GM23338 (cell line): Measurements from ENCODE around the gene DNM1L. TPM values are rescaled to one million over a fixed set of nuclear protein-coding genes. Genes with fewer than 3 reads are reported as not detected.

Experiments
- ATAC-seq: fragments of 200-7000 bp; cut with Tn5 transposase; 3 replicates; pipeline ENCODE4 v1.9.1; 2020
- DNase-seq: peaks from one replicate; pipeline ENCODE4 v3.0.0-alpha.2; 2015; ENCODE audit warnings: low spot score
- H2AFZ ChIP-seq: fragments of 200-600 bp; sonication (generic); 2 replicates; pipeline ENCODE4 v1.8.0; 2016; ENCODE audit warnings: antibody characterized with exemption, mild to moderate bottlenecking, moderate library complexity
- H3F3A ChIP-seq: fragments of 200-600 bp; sonication (generic); replicated peaks from 2 replicates; pipeline ENCODE4 v1.8.0; 2017; ENCODE audit warnings: antibody characterized with exemption, mixed run types, low read depth
- H3K27ac ChIP-seq: fragments of 200-600 bp; sonication (generic); 2 replicates; pipeline ENCODE4 v1.6.1; 2016; ENCODE audit warnings: low read depth
- H3K27me3 ChIP-seq: fragments of 200-600 bp; sonication (generic); 2 replicates; pipeline ENCODE4 v1.8.0; 2016; ENCODE audit warnings: mild to moderate bottlenecking, mixed run types, moderate library complexity; ENCODE audit not compliant: insufficient read depth
- H3K36me3 ChIP-seq: fragments of 200-600 bp; sonication (generic); 2 replicates; pipeline ENCODE4 v1.8.0; 2016; ENCODE audit warnings: mild to moderate bottlenecking; ENCODE audit not compliant: insufficient read depth
- H3K4me1 ChIP-seq: fragments of 200-600 bp; sonication (generic); 2 replicates; pipeline ENCODE4 v1.8.0; 2016; ENCODE audit warnings: mild to moderate bottlenecking, moderate library complexity; ENCODE audit not compliant: insufficient read depth
- H3K4me2 ChIP-seq: fragments of 200-600 bp; sonication (generic); 2 replicates; pipeline ENCODE4 v1.7.1; 2017; ENCODE audit warnings: mixed run types
- H3K4me3 ChIP-seq: fragments of 200-600 bp; sonication (generic); 2 replicates; pipeline ENCODE4 v1.6.1; 2016; ENCODE audit warnings: mixed run types
- H3K79me2 ChIP-seq: fragments of 200-600 bp; sonication (generic); replicated peaks from 2 replicates; pipeline ENCODE4 v1.8.0; 2017; ENCODE audit warnings: mild to moderate bottlenecking; ENCODE audit not compliant: insufficient read depth
- H3K9me2 ChIP-seq: fragments of 200-600 bp; sonication (generic); 2 replicates; pipeline ENCODE4 v1.8.0; 2017; ENCODE audit not compliant: insufficient read depth
- H4K20me1 ChIP-seq: fragments of 200-600 bp; sonication (generic); replicated peaks from 2 replicates; pipeline ENCODE4 v1.8.0; 2017; ENCODE audit warnings: mild to moderate bottlenecking; ENCODE audit not compliant: insufficient read depth
- H3K27ac Mint-ChIP-seq: 2 replicates; pipeline ENCODE4 v1.8.0; 2020; ENCODE audit warnings: inconsistent platforms, mild to moderate bottlenecking, moderate library complexity, mixed read lengths
- H3K27me3 Mint-ChIP-seq: 3 replicates; pipeline ENCODE4 v1.8.0; 2022; ENCODE audit warnings: low read depth, mild to moderate bottlenecking, moderate library complexity, mixed read lengths, inconsistent platforms; ENCODE audit not compliant: insufficient read depth, poor library complexity
- H3K36me3 Mint-ChIP-seq: 3 replicates; pipeline ENCODE4 v1.8.0; 2021; ENCODE audit warnings: low read depth, mild to moderate bottlenecking, inconsistent platforms, moderate library complexity, mixed read lengths
- H3K4me1 Mint-ChIP-seq: 3 replicates; pipeline ENCODE4 v1.8.0; 2020; ENCODE audit warnings: mild to moderate bottlenecking, inconsistent platforms, mixed read lengths
- H3K4me3 Mint-ChIP-seq: 3 replicates; pipeline ENCODE4 v1.8.0; 2021; ENCODE audit warnings: moderate library complexity, mild to moderate bottlenecking, inconsistent platforms, mixed read lengths
- H3K9me3 Mint-ChIP-seq: 3 replicates; pipeline ENCODE4 v1.8.0; 2020; ENCODE audit warnings: moderate library complexity, mild to moderate bottlenecking, inconsistent platforms, mixed read lengths
- CREB1 ChIP-seq: fragments of 250-450 bp; sonication (Bioruptor Pico); IDR thresholded peaks from 2 replicates; pipeline ENCODE4 v1.5.0; 2020; ENCODE audit warnings: low read depth, mild to moderate bottlenecking, moderate library complexity
- CTCF ChIP-seq, 2 experiments: fragments of 200-600 bp in 1 of 2; sonication (generic) in 1 of 2; conservative IDR thresholded peaks; 2 replicates each; pipeline versions ENCODE4 v1.5.1 to v1.6.1; 2016 to 2017; ENCODE audit warnings: antibody characterized with exemption in 2 of 2, low read depth in 2 of 2, mild to moderate bottlenecking in 2 of 2, moderate library complexity in 1 of 2
- ETS1 ChIP-seq: IDR thresholded peaks from 2 replicates; pipeline ENCODE4 v1.6.1; 2016; ENCODE audit warnings: antibody characterized with exemption
- EZH2 ChIP-seq: fragments of 200-600 bp; sonication (generic); IDR thresholded peaks from one replicate; pipeline ENCODE4 v1.8.0; 2017; ENCODE audit warnings: antibody characterized with exemption, mild to moderate bottlenecking, low read depth; ENCODE audit not compliant: unreplicated experiment
- EZH2phosphoT487 ChIP-seq: fragments of 200-600 bp; sonication (generic); IDR thresholded peaks from one replicate; pipeline ENCODE4 v1.8.1; 2018; ENCODE audit warnings: antibody characterized with exemption; ENCODE audit not compliant: unreplicated experiment
- JUNB ChIP-seq: IDR thresholded peaks from one replicate; pipeline ENCODE4 v1.6.1; 2016; ENCODE audit warnings: antibody characterized with exemption; ENCODE audit not compliant: unreplicated experiment
- NANOG ChIP-seq: IDR thresholded peaks from 2 replicates; pipeline ENCODE4 v1.6.1; 2016; ENCODE audit warnings: antibody characterized with exemption, borderline replicate concordance
- POLR2AphosphoS5 ChIP-seq: IDR thresholded peaks from 2 replicates; pipeline ENCODE4 v1.6.1; 2016; ENCODE audit warnings: antibody characterized with exemption, low read depth
- REST ChIP-seq: IDR thresholded peaks from one replicate; pipeline ENCODE4 v1.6.1; 2018; ENCODE audit warnings: antibody characterized with exemption; ENCODE audit not compliant: unreplicated experiment
- STAT1 ChIP-seq: IDR thresholded peaks from one replicate; pipeline ENCODE4 v1.6.1; 2016; ENCODE audit warnings: antibody characterized with exemption; ENCODE audit not compliant: unreplicated experiment
- ZNF114 ChIP-seq: fragments of 250-450 bp; sonication (Bioruptor Pico); IDR thresholded peaks from 2 replicates; pipeline ENCODE4 v1.5.0; 2020; ENCODE audit warnings: mild to moderate bottlenecking, moderate library complexity
- ZNF331 ChIP-seq: fragments of 250-450 bp; sonication (Bioruptor Pico); IDR thresholded peaks from 2 replicates; pipeline ENCODE4 v1.5.0; 2020; ENCODE audit warnings: low read depth, mild to moderate bottlenecking, moderate library complexity
- ZNF462 ChIP-seq: fragments of 250-450 bp; sonication (Bioruptor Pico); IDR thresholded peaks from 2 replicates; pipeline ENCODE4 v1.5.0; 2020; ENCODE audit warnings: mild to moderate bottlenecking, moderate library complexity
- polyA plus RNA-seq: library from polyadenylated mRNA; unstranded; fragments of >200 nt; fragmentation: Nextera tagmentation; extraction: Ambion mirVana; gene quantifications from 2 replicates; pipeline ENCODE4 v1.2.1, GENCODE V29; 2016
- total RNA-seq: library from RNA; depleted of rRNA; stranded (reverse); fragments of >200 nt; shearing (Covaris generic); gene quantifications from 2 replicates; pipeline ENCODE4 v1.2.3, GENCODE V29; 2014

Gene DNM1L
- total and polyA plus RNA-seq, 2 experiments from 2014 or later = 72.2 to 94.8 TPM

GRCh38 chr12:32695787-32696186, 16.7 kb downstream of the DNM1L start:
- H2AFZ ChIP-seq = no peak overlapping the region
- no peak for ATAC-seq
- no peaks in the 10 kb centered on the region for H3K9me2 ChIP-seq
- H3K27ac ChIP-seq = no peak overlapping the region
- H3K4me2 ChIP-seq = no peak overlapping the region
- H3K4me3 ChIP-seq = no peak overlapping the region
- Mint-ChIP-seq H3K4me1 (peaks cover 24% of the 10 kb centered on the region), H3K27ac (no peak overlapping the region), H3K27me3 (peaks cover 2% of the 10 kb centered on the region), H3K4me3 (no peak overlapping the region), H3K36me3 (peaks cover 22% of the 10 kb centered on the region), H3K9me3 (peaks cover 19% of the 10 kb centered on the region)
- H3F3A ChIP-seq = no peaks in the 10 kb centered on the region; the same call in 1 of the 2 replicates
- 0 out of 2 replicates have a peak, but pooled peaks cover 11% of the 10 kb centered on the region for H4K20me1 ChIP-seq
- H3K36me3 ChIP-seq = no peaks in the 10 kb centered on the region
- H3K27me3 ChIP-seq = no peaks in the 10 kb centered on the region
- DNase-seq = no peak
- H3K4me1 ChIP-seq = peaks cover 12% of the 10 kb centered on the region
- TF ChIP-seq STAT1 = no peak
- no peak for TF ChIP-seq ZNF331 (CRISPR knock-in tag)
- no peak for TF ChIP-seq EZH2phosphoT487
- TF ChIP-seq ETS1 = no peak
- no peak for TF ChIP-seq POLR2AphosphoS5
- no peak for TF ChIP-seq EZH2
- TF ChIP-seq JUNB = no peak
- no peak for TF ChIP-seq REST
- no peak for TF ChIP-seq ZNF462 (CRISPR knock-in tag)
- no peak for TF ChIP-seq CTCF (conservative IDR thresholded peaks at IDR 0.05; ENCODE audit: low read depth in 2 of 2)
- no peak for TF ChIP-seq CREB1 (CRISPR knock-in tag)
- TF ChIP-seq NANOG = no peak
- TF ChIP-seq ZNF114 = no peak
- peaks cover 97% of the 10 kb centered on the region for H3K79me2 ChIP-seq
